HG03060 (cell line): ENCODE measurements around the gene TMSB4X.
A peak's percentile ranks its signal among the peaks of the same experiment; 100 is the strongest.
"Not testable (repeated sequence)": the region's sequence is repeated elsewhere in the genome, so short reads cannot be mapped to it uniquely, and the experiment has no call there.

ENCODE experiments used
- ATAC-seq: cut with Tn5 transposase; IDR thresholded peaks from one replicate; pipeline ENCODE4 v1.9.1; 2021; ENCODE audit warnings: low read depth, moderate number of reproducible peaks; ENCODE audit not compliant: unreplicated experiment

The TMSB4X gene

GRCh38 chrX:12954376-12954775 is 20.5 kb upstream of the TMSB4X start:
- ATAC-seq: no peak

GRCh38 chrX:12954981-12955380 is 19.9 kb upstream of the TMSB4X start:
- ATAC-seq: no peak

GRCh38 chrX:12955882-12956703 is 18.8 kb upstream of the TMSB4X start:
- ATAC-seq: no peak

GRCh38 chrX:12956704-12957534 is 18.0 kb upstream of the TMSB4X start:
- peak; percentile 57 for ATAC-seq

GRCh38 chrX:12958059-12958458 is 16.9 kb upstream of the TMSB4X start:
- ATAC-seq: no peak

- ATAC-seq: no peak
Measured at GRCh38 chrX:12958461-12958860, 16.4 kb upstream of the TMSB4X start.

GRCh38 chrX:12961196-12961718 is 13.7 kb upstream of the TMSB4X start:
- ATAC-seq: no peak

- no peak for ATAC-seq
Measured at GRCh38 chrX:12962041-12962504, 12.8 kb upstream of the TMSB4X start.

GRCh38 chrX:12963210-12963850 is 11.6 kb upstream of the TMSB4X start:
- not testable (repeated sequence) for ATAC-seq

- ATAC-seq: no peak
Measured at GRCh38 chrX:12965131-12965940, 9.6 kb upstream of the TMSB4X start.

- no peak for ATAC-seq
Measured at GRCh38 chrX:12966151-12966550, 8.8 kb upstream of the TMSB4X start.

GRCh38 chrX:12967711-12968465 is 7.0 kb upstream of the TMSB4X start:
- ATAC-seq: no peak

- no peak for ATAC-seq
Measured at GRCh38 chrX:12970691-12971202, 4.2 kb upstream of the TMSB4X start.

- ATAC-seq: no peak
Measured at GRCh38 chrX:12971282-12972003, 3.5 kb upstream of the TMSB4X start.

- ATAC-seq: no peak
Measured at GRCh38 chrX:12972243-12972642, 2.7 kb upstream of the TMSB4X start.

GRCh38 chrX:12972878-12973560 is 1.9 kb upstream of the TMSB4X start:
- ATAC-seq: no peak

GRCh38 chrX:12973561-12974304 is 1.2 kb upstream of the TMSB4X start:
- ATAC-seq: no peak
